Measurements from ENCODE around the gene ASTN2.
"Not testable (repeated sequence)": the region's sequence is repeated elsewhere in the genome, so short reads cannot be mapped to it uniquely, and the experiment has no call there.

ASTN2 gene

DNA sequence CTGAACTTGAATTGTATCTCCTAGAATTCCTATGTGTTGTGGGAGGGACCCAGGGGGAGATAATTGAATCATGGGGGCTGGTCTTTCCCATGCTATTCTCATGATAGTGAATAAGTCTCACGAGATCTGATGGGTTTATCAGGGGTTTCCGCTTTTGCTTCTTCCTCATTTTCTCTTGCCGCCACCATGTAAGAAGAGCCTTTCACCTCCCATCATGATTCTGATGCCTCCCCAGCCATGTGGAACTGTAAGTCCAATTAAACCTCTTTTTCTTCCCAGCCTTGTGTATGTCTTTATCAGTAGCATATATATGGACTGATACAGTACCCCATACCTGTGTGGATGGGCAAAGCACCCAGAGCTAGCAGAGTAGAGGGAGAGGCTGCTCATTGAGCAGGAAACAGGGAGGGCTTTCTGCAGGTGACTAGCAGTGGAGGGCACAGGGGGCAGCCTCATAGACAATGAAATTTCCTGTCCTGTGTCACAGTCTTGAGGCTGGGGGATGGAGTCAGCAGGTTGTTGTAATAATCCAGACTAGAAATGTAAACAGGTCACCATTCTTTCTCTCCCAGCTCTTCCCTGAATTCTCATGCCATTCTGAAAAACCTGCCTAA, 496.9 kb downstream of the ASTN2 start:
- DNase-seq (ENCODE audit: low spot score), result not testable (repeated sequence)

DNA sequence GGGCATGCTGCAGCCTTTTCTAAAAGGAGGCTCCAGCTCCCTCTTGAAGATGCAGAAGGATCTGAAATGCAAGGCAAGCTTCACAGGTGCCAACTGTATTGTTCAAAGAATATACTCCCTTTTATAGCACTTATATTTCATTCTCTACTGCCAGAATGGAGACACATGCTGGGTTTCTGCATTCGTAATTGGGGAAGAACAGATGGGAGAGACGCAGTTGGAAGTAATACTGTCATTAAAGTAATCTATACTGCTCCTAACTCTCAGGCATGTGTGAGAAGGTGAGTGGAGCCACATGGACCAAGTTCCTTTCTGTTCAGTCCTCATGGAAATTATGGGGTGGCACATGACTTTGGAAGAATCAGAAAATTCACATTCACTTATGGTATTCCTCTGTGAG, 501.3 kb downstream of the ASTN2 start:
- DNase-seq (ENCODE audit: low spot score), result no peak

DNA sequence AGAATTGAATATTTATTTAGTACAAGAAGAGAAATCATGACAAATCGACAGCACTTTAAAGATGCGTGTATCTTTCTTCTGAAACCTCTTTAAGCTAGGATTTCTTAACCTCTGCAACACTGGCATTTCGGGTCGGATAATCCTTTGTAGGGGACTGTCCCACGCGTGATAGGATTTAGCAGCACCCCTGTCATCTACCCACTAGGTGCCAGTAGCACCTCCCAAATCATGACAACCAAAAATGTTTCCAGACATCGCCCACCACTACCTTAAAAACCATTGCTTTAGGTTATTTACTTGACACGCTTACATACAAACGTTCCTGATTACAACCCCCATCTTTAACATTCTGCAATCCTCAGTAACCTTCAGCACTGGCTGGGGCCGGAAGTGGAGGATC, 504.7 kb downstream of the ASTN2 start:
- DNase-seq (ENCODE audit: low spot score), result no peak

DNA sequence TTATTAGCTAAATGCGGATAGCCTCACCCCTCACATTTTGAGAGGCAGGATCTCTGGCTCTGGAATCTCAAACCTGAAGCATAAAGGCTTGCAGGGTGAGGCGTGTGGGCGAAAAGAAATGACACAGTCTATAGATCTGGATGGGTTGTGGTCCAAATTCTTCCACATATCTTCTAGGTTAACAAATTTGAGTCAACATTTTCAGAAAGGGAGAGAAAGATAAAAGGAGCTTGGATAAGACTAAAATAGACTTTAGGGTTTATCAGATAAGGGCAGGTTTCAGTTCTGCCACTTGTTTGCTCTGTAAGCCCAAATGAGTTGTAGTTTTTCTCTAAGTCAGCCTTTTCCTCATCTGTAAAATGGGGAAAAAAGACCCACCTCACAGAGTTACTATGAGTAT, 506.9 kb downstream of the ASTN2 start:
- no peak for DNase-seq (ENCODE audit: low spot score)

DNA sequence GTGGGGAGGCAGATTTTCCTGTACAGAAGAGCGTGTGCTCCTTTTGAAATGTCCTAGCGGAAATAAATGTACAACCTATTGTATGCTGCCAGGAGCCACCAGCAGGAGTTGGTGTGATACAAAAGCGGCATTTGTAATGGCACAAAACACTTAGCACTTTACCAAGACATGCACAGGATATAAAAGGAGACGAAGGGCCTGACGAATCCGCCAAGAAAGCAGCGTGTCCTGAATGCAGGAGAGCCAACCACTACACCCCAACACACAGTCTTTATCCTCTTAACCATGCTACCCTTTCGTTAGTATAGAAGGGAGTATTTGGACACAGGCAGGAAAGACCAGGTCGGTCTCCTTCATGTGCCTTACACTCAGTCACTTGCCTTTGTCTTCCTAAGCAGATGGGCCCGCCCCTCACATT, 509.7 kb downstream of the ASTN2 start:
- peak; percentile 26 for DNase-seq (ENCODE audit: low spot score)

DNA sequence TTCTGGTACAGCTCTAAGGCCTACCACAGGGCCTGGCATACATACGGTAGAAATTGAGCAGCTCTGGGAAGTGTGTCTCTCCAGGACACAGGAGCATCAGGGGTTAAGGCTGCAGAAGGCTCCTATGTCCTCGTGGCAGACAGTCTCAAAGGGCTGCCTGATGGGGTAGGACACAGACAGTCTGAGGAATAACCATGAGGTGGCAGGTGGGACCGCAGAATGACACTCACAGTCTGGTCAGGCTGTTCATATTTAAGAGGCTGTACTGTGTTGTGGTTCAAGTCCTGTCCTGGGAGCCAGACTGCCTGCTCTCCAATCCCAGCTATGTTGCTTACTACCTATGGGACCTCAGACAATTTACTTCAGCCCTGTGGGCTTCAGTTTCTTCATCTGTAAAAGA, 510.7 kb downstream of the ASTN2 start:
- no peak for DNase-seq (ENCODE audit: low spot score)

DNA sequence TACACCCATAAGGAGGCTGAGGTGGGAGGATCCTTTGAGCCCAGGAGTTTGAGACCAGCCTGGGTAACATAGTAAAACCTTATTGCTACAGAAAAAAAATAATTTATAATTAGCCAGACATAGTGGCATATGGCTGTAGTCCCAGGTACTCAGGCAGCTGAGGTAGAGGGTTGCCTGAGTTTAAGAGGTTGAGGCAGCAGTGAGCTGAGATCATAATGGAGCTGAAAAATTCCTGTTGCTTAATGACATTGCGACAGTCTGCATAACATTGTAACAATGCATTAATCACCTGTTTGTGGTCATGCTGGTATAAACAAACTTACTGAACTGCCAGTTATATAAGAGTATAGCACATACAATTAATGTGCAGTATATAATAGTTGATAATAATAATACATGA, 513.6 kb downstream of the ASTN2 start:
- DNase-seq (ENCODE audit: low spot score), result no peak

DNA sequence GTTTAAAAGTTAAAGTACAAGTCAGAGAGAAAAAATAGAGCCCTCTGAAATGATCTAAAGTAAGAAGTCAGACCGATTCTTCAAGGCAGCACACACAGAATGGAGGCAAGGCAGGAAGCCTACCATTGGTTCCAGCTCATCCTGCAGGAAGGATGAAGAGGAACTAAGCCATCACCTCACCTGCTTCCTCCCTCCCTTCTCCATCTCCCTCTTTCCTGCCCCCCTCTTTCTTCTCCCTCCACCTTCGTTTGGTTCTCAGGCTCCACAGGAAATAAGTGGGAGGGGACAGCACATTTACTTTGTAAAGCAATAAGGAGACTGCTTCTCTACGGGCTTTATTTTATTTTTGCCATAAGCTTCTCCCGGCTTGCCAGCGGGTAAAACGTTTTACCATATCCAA, 514.3 kb downstream of the ASTN2 start:
- DNase-seq (ENCODE audit: low spot score), result no peak

DNA sequence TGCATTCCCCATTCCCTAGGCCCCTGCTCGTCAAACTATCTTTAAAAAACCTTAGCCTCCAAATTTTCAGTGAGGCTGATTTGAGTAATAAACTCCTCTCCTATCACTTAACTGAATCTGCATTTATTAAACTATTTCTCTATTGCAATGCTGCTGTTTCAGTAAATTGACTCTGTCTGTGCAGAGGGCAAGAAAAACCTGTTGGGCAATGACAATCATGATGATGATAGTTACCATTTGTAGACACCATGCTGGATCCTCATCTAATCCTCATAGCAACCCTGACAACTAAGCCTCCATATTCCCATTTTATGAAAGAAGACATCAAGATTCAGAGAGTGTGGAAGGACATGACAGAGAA, 514.9 kb downstream of the ASTN2 start:
- no peak for DNase-seq (ENCODE audit: low spot score)

DNA sequence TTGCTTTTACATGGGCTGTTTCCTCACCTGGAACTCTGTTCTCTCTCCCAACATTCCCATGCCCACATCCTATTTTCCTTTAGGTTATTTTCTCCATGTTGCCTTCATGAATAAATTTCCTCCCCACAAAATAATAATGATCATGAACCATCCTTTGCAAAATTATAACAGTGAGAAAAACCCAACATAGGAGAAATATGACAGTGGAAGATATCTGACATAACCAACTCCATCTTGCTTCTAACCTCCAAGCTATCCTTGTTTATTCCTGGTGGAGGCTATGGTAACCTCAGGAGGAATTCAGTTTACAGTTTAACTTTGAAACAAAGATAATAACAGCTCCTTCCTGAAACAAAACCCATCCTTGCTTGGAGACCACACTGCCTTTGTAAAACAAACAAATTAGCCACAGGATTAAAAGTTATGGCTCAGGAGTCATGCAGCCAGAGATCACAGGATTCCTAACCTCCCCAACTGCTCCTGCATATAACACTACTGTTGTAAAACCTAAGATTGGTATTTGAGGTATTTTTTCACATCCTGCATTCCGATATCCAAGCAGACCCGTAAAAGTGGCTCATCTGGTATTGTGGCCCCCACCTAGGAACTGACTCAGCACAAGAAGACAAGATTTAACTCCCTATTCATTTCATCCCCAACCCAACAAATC, 515.4 kb downstream of the ASTN2 start:
- no peak for DNase-seq (ENCODE audit: low spot score)

DNA sequence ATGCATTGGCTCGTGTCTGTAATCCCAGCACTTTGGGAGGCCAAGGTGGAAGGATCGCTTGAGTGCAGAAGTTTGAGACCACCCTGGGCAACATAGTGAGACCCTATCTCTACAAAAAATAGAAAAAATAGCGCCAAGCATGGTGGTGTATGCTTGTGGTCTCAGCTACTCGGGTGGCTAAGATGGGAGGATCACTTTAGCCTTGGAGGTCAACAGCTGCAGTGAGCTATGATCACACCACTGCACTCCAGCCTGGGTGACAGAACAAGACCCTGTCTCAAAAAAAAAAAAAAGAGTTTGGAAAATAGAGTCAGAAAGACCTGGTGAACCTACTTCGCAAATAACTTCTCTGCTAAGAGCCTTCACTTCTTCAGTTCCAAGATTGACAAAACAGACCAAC, 516.7 kb downstream of the ASTN2 start:
- DNase-seq (ENCODE audit: low spot score), result not testable (repeated sequence)

DNA sequence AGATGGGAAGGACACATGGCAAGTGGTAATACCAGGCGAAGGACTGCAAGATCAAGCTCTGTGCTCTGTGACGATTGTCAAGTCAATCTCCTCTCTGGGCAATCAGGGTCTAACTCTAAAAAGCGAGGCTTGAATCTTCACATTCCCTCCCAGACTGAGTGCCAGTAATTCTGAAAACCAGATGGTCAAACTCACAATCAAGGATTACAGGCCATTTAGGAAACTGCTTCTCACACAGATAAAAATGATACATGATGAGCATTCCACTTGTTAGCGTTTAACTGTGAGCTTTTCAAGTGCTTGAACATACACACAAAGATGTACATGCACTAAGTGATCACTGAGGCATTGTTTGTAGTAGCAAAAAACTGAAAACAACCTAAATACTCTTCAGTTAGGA, 517.7 kb downstream of the ASTN2 start:
- DNase-seq (ENCODE audit: low spot score), result no peak

DNA sequence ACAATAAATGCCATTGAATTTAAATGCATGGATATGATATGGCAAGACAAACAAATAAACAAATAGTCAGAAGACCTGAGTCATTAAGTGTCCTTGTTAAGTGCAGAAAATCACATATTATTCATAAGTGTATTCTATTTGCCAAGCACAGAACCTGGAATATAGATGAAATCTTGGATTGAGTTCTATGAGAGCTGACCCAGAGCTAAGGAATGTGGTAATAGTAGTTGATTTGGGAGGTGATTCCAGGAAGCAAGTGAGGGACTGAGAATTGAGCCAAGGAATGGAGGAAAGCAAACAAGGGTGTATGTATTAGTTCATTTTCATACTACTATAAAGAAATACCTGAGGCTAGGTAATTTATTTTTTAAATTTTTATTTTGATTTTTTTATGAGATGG, 518.9 kb downstream of the ASTN2 start:
- no peak for DNase-seq (ENCODE audit: low spot score)

DNA sequence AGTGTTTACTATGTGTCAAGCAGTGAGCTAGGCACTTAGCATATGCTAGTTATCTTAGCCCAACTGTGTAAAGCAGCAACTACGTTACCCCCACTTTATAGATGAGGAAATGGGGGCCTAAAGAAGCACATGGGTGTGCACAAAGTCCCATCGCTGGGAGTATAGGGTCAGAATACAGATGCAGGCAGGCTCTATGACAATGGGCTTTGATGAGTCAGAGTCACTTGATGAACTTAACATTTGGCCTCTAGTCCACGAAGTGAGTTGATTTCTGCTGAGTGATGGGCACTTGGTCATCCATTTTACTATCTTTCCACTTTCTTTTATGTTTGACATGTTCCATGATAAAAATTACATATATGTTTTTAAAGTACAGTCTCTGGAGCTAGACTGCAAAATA, 523.4 kb downstream of the ASTN2 start:
- DNase-seq (ENCODE audit: low spot score), result no peak

DNA sequence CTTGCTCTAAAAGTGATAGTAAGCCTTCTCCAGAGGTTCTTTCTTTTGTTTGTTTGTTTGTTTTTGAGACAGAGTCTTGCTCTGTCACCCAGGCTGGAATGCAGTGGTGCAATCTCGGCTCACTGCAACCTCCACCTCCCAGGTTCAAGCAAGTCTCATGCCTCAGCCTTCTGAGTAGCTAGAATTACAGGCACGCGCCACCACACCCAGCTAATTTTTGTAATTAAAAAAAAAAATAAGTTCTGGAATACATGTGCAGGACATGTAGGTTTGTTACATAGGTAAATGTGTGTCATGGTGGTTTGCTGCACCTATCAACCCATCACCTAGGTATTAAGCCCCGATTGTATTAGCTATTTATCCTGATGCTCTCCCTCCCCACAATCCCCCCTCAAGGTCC, 526.4 kb downstream of the ASTN2 start:
- not testable (repeated sequence) for DNase-seq (ENCODE audit: low spot score)

DNA sequence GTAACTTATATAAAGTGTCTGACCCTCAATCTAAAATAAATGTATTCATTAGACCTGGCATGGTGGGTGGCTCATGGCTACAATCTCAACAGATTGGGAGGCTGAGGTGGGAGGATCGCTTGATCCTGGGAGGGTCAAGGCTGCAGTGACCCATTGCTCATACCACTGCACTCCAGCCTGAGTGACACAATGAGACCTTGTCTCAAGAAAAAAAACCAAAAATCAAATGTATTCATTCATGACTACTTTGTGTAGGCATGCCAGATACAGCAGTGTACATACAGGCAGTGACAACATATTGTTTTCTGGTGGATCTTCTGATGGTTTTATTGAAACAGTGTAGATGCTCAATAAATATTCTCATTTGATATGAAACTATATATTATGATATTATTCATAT, 526.8 kb downstream of the ASTN2 start:
- no peak for DNase-seq (ENCODE audit: low spot score)

DNA sequence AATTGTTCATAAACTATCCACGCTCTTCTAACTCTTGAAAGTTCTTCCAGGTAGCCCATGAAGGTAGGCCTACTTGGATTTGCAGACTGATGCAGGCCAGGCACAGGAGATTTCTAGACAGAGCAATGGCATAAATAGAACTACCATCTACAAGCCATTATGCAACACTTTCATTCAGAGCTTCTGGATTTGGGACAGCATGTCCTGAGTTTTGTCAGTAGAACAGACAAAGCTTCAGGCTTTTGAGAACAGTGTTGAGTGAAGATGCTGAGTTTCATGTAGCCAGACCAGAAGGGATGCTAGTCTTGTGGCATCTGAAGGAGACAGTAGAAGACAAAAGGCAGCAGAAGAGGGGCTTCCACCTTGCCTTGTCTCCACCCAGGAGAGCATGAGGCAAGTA, 531.2 kb downstream of the ASTN2 start:
- no peak for DNase-seq (ENCODE audit: low spot score)

DNA sequence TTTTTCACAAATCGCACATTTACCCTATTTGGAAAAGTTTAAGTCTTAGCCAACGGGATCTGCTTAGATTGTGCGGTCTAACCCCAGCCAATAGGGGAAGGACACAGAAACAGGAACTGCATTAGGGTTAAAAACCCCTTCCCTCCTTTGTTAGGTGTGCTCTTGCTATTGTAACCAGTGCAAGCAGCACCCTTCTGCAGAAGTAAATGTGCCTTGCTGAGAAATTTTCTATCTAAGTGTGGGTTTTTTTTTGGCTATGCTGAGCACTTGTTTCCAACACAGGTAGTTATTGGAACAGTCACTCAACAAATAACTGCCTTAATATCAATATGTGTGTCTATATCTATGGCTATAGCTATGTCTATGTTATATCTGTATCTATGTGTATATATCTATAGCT, 537.8 kb downstream of the ASTN2 start:
- no peak for DNase-seq (ENCODE audit: low spot score)

DNA sequence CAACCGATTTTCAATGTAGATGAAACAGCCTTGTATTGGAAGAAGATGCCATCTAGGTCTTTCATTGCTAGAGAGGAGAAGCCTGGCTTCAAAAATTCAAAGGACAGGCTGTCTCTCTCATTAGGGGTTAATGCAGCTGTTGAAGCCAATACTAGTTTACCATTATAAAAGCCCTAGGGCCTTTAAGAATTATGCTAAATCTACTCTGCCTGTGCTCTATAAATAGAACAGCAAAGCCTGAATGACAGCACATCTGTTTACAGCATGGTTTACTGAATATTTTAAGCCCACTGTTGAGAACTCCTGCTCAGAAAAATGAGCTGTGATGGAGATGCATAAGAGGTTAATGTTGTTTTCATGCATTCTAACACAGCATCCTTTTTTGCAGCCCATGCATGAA, 539.3 kb downstream of the ASTN2 start:
- no peak for DNase-seq (ENCODE audit: low spot score)

DNA sequence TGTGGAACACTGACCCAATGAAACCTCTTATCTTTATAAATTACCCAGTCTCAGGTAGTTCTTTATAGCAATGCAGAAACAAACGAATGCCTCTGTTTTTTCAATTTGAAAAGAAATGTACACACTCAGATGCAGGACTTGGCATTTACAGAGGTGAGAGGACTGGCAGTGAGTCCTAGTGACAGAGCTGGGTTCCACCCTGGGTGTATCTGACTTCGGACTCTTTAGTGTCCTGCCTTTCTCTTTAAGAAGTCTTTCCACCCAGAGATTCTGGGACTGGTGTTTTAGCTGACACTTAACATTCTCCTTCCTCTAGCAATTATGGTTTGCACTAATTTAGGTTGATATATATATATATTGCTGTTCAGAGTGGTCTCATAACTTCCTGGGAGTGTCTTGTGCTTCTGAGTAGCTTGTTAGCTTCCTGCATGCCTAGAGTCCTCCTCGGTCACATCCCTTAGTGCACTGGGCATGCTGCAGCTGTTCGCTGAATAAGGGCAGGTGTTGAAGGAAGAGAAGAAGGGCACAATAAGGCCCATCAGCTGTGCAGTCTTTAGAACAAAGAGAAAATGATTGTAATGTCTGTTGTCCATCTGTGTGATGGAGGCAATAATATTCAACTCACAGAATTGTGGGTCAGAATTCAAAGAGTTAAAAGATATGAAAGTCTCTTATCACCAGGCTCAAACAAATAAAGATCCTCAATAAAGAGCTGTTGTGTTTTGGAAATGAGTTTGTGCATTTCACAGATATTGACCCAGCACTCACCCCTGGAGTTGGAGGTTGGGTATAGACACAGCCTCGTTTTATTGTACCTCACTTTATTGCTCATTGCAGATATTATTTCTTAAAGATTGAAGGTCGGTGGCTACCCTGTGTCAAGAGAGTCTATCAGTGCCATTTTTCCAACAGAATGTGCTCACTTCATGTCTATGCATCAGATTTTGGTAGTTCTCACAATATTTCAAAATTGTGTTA, 540.6 kb downstream of the ASTN2 start:
- DNase-seq (ENCODE audit: low spot score), result no peak

DNA sequence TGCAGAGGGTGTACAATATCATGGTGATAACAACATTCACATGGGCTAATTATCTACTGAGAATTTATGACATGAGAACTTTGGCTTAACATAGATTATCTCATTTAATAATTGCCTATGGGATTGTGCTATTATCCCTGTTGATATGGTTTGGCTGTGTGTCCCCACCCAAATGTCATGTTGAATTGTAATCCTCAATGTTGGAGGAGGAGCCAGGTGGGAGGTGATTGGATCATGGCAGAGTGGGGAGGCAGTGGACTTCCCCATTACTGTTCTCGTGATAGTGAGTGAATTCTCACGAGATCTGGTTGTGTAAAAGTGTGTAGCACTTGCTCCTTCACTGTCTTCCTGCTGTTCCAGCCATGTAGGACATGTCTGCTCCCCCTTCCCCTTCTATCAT, 541.4 kb downstream of the ASTN2 start:
- DNase-seq (ENCODE audit: low spot score), result no peak

DNA sequence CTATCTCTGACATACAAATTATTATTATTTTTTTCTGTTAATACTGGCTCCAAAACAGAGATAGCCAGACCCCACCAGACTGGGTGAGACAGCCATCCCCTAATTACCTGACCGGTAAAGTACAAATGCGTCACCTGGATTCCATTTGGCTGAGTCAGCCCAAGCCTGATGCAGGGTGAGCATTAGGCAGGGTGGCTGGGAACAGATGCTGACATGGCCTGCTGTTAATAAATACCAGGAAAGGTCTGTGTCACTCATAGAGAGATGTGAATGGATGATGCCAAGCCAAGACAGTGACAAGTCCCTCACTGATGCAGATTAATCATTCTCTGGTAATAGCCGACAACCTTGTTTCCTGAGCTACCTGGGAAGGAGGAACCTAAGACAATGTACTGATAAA, 544.3 kb downstream of the ASTN2 start:
- DNase-seq (ENCODE audit: low spot score), result peak; percentile 48

DNA sequence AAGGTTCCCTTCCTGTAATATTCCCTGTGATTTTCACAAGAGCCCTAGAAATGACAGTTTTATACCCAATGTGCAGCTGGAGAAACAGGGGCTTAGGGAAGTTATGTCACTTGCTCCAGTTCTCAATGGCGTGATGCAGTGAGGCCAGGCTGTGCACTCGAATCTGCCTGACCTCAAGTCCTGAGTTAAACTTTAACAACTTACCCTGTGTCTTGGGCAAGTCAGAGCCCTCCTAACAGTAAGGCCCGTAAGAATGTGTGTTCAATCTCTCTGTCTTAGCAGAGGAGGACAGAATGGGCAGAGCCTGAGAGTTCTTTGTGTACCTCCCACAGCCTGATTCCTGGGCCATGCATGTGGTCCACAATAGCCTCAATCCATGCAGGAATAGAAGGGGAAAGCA, 546.7 kb downstream of the ASTN2 start:
- no peak for DNase-seq (ENCODE audit: low spot score)
